Mucosa of descending colon (tissue), 3 donors: ENCODE results near the gene NAP1L1. TPM values are rescaled to one million over a fixed set of nuclear protein-coding genes. Genes with fewer than 3 reads are reported as not detected.

Experiments
- ATAC-seq: fragments of 200-7000 bp; cut with Tn5 transposase; one replicate; pipeline ENCODE4 v1.9.1; 2020; ENCODE audit warnings: mild to moderate bottlenecking, moderate library complexity
- DNase-seq, 3 donors: peaks; one replicate each; pipeline ENCODE4 v3.0.0-alpha.2; 2020
- H3K36me3 ChIP-seq: fragments of 200-600 bp; one replicate; pipeline ENCODE4 v1.8.0; 2021; ENCODE audit warnings: low read depth, mild to moderate bottlenecking
- H3K4me1 ChIP-seq: fragments of 200-600 bp; one replicate; pipeline ENCODE4 v1.8.0; 2021; ENCODE audit warnings: low read depth, mild to moderate bottlenecking
- H3K4me3 ChIP-seq: fragments of 200-600 bp; one replicate; pipeline ENCODE4 v1.8.0; 2021; ENCODE audit warnings: mild to moderate bottlenecking
- H3K9me3 ChIP-seq: fragments of 200-600 bp; one replicate; pipeline ENCODE4 v1.8.0; 2021; ENCODE audit warnings: mild to moderate bottlenecking
- intact Hi-C, 2 donors: fragments of 100-400 bp; cut with DNase I in 1 of 2; cut with micrococcal nuclease in 1 of 2; formaldehyde crosslinking; loops; one replicate each; pipeline versions ENCODE4 v1.11.0 to v1.11.1; 2022; cut with DNase I, micrococcal nuclease
- long read RNA-seq, 2 donors: library from polyadenylated mRNA; unstranded; transcript quantifications; one replicate each; pipeline ENCODE4 v2.0.0, GENCODE V29; 2019 to 2021
- total RNA-seq, 3 donors: library from RNA; stranded (reverse); fragmentation: NEBNext Ultra II Directional in 2 of 3; extraction: Animal tissue kit (Norgen Biotek cat#: 25700) in 2 of 3; gene quantifications; one replicate each; pipeline versions ENCODE4 v1.2.1 to v1.2.4, GENCODE V29; 2021 to 2023
- TF ChIP-seq, protein P1 (sequence below): fragments of 200-600 bp; IDR thresholded peaks from one replicate; pipeline ENCODE4 v1.8.0; 2022; ENCODE audit warnings: antibody characterized with exemption, mild to moderate bottlenecking
- donor health status: DM: no; HTN: no; CAD: no; lungs with moderate emphysema.
- donor health status: DM: no; HTN: no; CAD: no.
- donor health status: DM: no; HTN: yes; CAD: no.

NAP1L1 gene, protein sequence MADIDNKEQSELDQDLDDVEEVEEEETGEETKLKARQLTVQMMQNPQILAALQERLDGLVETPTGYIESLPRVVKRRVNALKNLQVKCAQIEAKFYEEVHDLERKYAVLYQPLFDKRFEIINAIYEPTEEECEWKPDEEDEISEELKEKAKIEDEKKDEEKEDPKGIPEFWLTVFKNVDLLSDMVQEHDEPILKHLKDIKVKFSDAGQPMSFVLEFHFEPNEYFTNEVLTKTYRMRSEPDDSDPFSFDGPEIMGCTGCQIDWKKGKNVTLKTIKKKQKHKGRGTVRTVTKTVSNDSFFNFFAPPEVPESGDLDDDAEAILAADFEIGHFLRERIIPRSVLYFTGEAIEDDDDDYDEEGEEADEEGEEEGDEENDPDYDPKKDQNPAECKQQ
- 100 to 1,000 TPM in 2 of 3 donors, 10 to 100 TPM in 1; 81.4 to 310 (median 142) TPM for total RNA-seq
- long read RNA-seq, donor 1, full-length matches to known transcripts: 67 of 100 reads
- long read RNA-seq, donor 1, partial matches to known transcripts: 17 of 100 reads
- long read RNA-seq, donor 1, other reads (novel, unspliced or antisense): 16 of 100 reads
- long read RNA-seq, donor 2, full-length matches to known transcripts: 11 of 37 reads
- long read RNA-seq, donor 2, partial matches to known transcripts: 18 of 37 reads
- long read RNA-seq, donor 2, other reads (novel, unspliced or antisense): 8 of 37 reads

- no peaks in the 10 kb centered on the region for H3K36me3 ChIP-seq
- ATAC-seq (peak; percentile 96), DNase-seq (peak; percentile 96 to 98 (median 97))
- H3K4me3 ChIP-seq: peak within 1 kb of the TSS; percentile 83
- TF ChIP-seq, protein P1, sequence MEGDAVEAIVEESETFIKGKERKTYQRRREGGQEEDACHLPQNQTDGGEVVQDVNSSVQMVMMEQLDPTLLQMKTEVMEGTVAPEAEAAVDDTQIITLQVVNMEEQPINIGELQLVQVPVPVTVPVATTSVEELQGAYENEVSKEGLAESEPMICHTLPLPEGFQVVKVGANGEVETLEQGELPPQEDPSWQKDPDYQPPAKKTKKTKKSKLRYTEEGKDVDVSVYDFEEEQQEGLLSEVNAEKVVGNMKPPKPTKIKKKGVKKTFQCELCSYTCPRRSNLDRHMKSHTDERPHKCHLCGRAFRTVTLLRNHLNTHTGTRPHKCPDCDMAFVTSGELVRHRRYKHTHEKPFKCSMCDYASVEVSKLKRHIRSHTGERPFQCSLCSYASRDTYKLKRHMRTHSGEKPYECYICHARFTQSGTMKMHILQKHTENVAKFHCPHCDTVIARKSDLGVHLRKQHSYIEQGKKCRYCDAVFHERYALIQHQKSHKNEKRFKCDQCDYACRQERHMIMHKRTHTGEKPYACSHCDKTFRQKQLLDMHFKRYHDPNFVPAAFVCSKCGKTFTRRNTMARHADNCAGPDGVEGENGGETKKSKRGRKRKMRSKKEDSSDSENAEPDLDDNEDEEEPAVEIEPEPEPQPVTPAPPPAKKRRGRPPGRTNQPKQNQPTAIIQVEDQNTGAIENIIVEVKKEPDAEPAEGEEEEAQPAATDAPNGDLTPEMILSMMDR: no peak
- intact Hi-C loops: no loop called here
- H3K4me1 ChIP-seq: peaks cover 9% of the 10 kb centered on the region
- H3K9me3 ChIP-seq: no peaks in the 10 kb centered on the region
Observed at GRCh38 chr12:76083904-76084862, at the start of gene NAP1L1. Gene NAP1L1 (minus strand): TSS chr12:76084685. CDS start chr12:76074219, 10,466 bp downstream.

DNA sequence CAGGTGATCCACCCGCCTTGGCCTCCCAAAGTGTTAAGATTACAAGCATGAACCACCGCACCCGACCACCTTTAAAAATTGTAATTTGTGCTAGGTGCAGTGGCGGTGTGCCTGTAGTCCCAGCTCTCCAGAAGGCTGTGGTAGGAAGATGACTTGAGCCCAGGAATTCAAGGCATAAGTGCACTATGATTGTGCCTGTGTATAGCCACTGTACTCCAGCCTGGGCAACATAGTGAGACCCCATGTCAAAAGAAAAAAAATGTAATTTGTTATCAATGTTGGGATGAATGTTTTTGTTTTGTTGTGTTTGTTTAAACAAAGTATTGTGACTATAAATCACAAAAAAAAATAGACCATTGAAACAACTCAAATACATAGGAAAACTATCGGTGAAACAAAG is 43.1 kb upstream of the NAP1L1 start:
- H3K9me3 ChIP-seq: no peaks in the 10 kb centered on the region
- no peak for DNase-seq
- H3K4me1 ChIP-seq: no peaks in the 10 kb centered on the region
- intact Hi-C loops: no loop called here
- TF ChIP-seq, protein P1: no peak
- H3K4me3 ChIP-seq: no peak overlapping the region
- ATAC-seq: no peak
- no peaks in the 10 kb centered on the region for H3K36me3 ChIP-seq

DNA sequence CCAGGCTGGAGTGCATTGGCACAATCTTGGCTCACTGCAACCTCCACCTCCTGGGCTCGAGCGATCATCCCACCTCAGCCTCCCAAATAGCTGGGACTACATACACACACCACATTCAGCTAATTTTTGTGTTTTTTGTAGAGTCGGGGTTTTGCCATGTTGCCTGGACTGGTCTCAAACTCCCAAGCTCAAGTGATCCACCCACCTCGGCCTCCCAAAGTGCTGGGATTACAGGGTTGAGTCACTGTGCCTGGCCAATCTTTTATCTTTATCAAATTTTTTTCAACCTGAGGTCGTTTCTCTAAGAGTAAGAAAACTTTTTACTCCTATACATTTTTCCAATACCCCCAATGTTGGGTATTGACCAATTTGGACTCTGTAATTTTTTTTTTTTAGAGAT is 40.0 kb upstream of the NAP1L1 start:
- Histone ChIP-seq H3K36me3 (no peaks in the 10 kb centered on the region), H3K4me1 (no peaks in the 10 kb centered on the region), H3K4me3 (no peak overlapping the region), H3K9me3 (no peaks in the 10 kb centered on the region)
- DNase-seq (no peak), ATAC-seq (no peak)
- intact Hi-C loops: no loop called here
- TF ChIP-seq, protein P1: no peak

GRCh38 chr12:76123259-76124212 is 39.1 kb upstream of the NAP1L1 start:
- Histone ChIP-seq H3K4me1 (no peaks in the 10 kb centered on the region), H3K4me3 (no peak overlapping the region), H3K9me3 (no peaks in the 10 kb centered on the region), H3K36me3 (no peaks in the 10 kb centered on the region)
- DNase-seq (no peak), ATAC-seq (no peak)
- intact Hi-C loops: no loop called here
- TF ChIP-seq, protein P1: no peak
